KBM-7 (cell line): Measurements from ENCODE around the gene DTX2.
"Not testable (repeated sequence)": the region's sequence is repeated elsewhere in the genome, so short reads cannot be mapped to it uniquely, and the experiment has no call there.

Experiments used
- DNase-seq: peaks from one replicate; pipeline ENCODE4 v3.0.0-alpha.2; 2015
- in situ Hi-C: fragments of 300-500 bp; cut with MboI; formaldehyde crosslinking; loops from 2 replicates; pipeline ENCODE4 v1.14.3; 2020; ENCODE audit warnings: low sequenced_read_pairs, low pct_unique_long_range_greater_than_20kb, mixed read lengths

The DTX2 gene

DNA sequence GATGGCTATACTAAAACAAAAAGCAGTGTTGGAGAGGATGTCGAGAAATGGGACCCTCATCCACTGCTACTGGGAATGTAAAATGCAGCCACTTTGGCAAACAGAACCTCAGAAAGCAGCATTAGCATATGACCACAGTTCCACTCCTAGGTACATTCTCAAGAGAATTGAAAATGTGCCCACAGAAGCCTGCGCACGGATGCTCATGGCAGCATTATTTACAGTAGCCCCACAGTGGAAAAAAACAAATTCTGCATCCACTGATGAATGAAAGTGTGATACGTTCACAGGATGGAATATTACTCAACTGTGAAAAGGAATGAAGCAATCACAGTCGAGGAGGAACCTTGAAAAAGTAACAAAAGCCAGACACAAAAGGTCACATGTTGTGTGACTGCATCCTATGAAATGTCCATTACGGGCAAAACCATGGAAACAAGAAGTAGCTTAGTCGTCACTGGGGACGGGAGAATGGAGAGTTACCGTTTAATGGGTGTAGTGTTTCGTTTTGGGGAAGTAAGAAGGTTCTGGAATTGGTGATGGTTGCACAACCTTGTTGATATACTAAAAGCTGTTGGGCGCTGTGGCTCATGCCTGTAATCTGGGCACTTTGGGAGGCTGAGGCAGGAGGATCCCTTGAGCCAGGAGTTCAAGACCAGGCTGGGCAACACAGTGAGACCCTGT lies 46.4 kb downstream of the DTX2 start:
- in situ Hi-C loops = no loop called here
- DNase-seq = peak; percentile 39

DNA sequence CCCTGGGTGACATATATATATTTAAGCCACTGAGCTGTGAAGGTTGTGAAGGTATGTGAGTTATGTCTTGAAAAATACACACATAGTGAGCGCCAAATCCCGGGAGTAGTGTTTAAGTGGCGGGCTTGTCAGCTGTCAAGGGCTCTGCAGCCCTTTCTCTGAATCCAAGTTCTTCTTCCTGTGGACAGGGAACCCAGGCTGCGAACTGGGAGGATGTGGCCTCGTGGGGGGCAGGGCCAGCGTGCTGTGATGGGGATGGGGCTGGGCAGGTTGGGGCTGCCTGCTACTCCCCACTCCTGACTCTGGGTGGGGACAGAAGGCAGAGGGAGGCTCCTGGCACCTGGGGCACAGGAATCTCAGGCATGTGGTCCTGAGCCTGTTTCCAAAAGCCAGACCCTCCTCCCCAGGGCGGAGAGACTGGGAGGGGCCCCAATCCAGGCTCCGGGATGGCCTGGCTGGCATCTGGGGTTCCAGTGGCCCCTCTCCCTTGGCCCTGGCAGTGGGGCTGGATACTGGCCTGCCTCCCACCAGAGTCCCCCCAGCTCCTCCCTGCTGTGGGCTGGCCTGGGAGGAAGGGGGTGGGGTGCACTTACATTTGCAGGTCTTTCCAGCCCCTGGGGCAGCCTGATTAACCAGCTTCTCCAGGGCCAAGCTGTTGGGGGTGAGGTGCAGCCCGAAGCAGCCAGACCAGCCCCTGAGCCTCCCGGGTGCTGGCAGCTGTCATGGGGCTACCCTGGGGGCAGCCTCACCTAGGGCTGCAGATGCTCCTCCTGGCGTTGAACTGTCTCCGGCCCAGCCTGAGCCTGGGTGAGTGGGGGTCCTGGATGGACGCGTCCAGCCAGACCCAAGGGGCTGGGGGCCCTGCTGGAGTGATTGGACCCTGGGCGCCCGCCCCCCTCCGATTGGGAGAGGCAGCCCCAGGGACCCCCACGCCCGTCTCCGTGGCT lies 48.7 kb downstream of the DTX2 start, which contains the start of gene UPK3B:
Gene UPK3B, plus strand, starts transcription at position 622 of the 947 bp plus-strand sequence. Its CDS starts 101 bp downstream, at position 723.
- in situ Hi-C loops = no loop called here
- DNase-seq = no peak

DNA sequence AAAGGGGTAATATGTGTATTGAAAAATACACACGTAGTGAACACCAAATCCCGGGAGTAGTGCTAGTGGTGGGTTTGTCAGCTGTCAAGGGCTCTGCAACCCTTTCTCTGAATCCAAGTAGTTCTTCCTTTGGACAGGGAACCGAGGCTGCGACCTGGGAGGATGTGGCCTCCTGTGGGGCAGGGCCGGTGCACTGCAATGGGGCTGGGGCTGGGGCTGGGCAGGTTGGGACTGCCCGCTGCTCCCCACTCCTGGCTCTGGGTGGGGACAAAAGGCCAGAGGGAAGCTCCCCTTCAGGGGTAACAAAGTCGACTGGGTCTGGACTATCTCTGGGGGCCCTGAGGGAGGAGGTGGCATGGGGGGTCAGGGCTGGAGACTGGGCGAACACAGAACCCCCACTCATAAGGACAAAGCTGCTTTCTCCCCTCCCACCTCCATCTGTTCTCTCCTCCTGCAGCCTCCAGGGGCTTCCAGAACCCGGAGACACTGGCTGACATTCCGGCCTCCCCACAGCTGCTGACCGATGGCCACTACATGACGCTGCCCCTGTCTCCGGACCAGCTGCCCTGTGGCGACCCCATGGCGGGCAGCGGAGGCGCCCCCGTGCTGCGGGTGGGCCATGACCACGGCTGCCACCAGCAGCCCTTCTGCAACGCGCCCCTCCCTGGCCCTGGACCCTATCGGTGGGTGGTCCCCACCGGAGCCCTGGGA lies 49.8 kb downstream of the DTX2 start:
- DNase-seq, in situ Hi-C loops: not testable (repeated sequence)

DNA sequence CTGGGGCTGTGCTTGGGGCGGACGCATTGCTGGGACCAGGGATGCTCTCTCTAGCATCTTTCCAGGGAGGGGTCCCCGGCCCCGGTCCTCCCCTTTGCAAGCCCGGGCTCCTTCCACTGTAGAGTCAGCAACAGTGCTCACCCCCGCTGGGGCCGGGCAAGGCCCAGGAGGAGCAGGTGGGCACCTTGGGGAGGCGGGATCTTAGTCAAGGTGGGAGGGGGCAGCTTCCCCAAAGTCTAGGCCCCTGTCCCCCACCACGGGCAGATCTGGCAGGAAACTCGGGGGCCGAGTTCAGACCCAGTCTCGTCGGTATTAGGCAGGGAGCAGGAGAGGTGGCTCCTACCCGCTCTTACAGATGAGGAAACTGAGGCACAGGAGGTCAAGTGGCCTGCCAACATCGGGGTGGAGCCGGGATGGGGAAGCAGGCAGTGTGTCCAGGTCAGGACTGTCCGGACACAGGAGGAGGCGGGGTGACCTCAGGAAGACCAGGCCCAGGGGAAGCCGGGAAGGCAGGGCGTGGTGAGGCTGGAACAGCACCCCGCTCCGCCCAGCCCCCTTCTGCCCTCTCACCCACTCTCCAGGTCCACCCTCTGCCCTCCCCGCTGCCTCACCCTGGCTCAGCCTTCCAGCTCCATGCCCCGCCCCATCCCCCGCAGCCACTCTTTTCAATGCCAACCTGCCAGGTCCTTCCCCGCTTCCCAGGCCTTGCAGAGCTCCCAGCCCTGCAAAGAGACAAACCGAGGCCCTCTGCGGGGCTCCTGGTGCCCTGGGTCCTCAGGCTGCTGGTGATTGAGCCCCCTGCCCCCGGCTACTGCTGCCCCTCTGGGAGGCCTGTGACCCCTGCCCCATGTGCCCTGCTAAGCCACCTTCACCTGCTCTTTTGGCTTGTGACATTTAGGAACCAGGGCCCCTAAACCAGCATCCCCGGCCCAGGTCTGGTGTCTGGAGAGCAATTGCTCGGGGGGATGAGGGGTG lies 50.7 kb downstream of the DTX2 start:
- DNase-seq, in situ Hi-C loops: not testable (repeated sequence)

DNA sequence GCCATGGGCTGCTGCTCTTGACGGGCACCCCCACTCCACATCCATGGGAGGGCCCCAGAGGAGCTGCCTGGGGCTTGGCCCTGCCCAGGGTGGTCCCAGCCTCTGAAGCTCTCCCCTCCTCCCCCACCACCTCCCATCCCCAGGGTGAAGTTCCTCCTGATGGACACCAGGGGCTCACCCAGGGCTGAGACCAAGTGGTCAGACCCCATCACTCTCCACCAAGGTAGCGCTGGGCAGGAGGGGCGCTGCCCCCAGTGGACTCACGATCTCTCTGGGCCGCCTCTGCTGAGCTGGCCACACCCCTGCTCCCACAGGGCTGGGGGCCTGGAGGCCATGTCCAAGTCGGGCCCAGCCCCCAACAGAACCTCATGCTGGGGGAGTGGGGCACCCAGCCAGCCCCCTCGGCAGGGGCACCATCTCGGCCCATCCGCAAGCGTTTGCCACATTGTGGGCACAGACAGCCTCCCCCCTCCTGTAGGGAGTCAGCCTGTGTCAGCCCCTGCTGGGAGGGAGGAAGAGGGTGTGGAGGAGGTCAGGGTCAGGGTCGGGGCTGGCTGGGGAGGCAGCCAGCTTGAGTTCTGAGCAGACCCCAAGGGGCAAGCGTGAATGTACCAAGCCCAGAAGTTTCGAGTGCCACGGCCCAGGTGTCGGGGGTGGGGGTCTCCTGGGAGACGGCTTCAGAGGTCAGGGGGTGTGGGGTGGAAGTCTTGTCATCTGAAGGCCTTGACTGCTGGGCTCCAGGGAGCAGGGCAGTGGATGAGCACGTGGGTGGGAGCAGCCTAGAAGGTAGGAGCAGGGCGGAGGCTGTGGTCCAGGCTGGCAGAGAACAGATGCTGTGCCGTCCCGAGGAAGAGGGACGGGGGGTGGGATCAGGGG lies 51.7 kb downstream of the DTX2 start:
- in situ Hi-C loops = no loop called here
- no peak for DNase-seq

DNA sequence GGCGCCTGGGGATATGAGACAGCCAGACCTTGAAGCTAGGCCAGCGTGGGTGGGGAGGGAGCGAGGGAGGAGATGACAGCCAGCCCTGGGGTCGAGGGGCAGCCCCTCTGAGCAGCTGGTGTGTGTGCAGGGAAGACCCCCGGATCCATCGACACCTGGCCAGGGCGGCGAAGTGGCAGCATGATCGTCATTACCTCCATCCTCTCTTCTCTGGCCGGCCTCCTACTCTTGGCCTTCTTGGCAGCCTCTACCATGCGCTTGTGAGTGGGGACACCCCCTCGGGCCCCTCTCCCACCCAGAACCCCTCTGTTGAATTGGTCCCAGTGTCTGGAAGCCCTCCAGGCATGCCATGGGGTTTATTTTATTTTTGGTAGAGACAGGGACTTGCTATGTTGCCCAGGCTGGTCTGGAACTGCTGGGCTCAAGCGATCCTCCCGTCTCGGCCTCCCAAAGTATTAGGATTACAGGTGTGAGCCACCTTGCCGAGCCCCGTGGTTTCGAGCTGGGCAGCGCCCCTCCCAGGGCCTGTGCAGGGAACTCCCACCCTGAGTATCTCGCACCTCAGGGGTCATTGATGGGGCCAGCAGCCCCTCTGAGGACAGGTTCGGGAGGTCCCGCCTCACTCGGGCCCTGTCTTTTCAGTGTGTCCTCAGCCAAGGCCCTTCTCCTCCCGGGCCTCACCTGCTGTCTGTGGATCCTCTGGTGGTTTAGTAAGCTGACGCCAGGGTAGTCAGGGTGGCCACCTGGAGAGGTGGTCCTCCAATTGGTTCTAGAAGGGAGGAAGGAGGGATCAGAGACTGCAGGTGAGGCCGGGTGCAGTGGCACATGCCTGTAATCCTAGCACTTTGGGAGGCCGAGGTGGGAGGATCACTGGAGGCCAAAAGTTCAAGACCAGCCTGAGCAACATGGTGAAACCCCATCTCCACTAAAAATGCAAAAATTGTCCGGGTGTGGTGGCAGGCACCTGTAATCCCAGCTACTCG lies 52.6 kb downstream of the DTX2 start:
- DNase-seq = no peak
- in situ Hi-C loops = no loop called here

DNA sequence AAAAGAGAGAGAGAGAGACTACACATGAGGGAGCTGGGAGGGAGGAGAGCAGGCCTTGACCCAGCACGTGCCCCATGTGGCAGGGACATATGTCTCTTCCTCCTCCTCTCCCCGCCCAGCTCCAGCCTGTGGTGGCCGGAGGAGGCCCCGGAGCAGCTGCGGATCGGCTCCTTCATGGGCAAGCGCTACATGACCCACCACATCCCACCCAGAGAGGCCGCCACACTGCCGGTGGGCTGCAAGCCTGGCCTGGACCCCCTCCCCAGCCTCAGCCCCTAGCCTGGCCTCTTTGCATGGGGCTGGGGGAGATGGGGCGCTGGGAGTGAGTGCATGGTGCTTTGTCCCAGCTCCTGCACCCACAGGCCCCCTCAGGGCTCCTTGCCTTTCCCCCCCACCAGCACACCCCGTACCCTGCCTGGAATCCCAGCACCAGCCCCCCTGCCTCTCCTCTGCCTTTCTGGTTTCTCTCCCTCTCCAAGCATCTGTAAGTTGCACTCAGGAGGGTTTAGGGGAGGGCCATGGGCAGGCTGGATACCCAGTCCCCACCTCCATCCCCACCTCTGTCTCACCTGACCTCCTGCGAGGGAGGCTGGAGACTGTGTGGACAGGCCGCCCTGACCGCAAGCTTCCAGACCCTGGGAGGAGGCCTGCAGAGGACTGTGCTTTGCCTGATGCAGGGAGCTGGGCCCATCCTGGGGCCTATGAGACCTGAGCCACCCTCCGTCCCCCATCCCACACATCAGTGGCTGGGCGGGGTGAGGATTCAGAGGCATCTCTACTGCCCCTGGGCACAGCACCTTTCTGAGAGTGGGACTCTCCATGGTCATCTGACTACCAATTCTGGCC lies 53.6 kb downstream of the DTX2 start:
- in situ Hi-C loops = no loop called here
- DNase-seq = no peak

DNA sequence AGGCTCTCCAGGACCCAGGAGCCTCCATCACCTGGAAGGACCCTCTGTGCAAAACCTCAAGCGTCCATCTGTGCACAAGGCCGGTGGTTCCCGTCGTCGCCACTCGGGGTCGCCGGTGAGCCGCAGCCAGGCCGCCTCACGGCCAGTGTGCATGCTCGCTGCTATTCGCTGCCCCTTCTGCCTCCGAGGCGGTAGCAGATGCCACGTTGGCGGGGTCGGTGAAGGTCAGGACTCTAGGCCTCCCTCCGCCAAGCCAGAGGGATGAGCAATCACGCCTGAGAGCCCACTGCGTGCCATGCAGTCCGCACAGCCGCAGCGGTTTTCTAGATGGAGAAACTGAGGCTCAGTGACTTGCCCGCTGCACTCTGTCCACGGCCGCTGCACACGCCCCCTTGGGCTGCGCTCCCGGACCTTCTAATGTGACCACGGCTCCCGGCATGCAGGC lies 54.5 kb downstream of the DTX2 start:
- in situ Hi-C loops = no loop called here
- DNase-seq = peak; percentile 71

DNA sequence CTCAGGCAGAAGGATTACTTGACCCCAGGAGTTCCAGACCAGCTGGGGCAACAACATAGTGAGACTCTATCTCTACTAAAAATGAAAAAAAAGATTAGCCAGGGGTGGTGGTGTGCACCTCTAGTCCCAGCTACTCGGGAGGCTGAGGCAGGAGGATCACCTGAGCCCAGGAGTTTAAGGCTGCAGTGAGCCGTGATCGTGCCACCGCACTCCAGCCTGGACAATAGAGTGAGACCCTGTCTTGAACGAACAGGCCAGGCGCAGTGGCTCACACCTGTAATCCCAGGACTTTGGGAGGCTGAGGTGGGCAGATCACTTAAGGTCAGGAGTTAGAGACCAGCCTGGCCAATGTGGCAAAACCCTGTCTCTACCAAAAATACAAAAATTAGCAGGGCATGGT lies 55.4 kb downstream of the DTX2 start:
- in situ Hi-C loops = not testable (repeated sequence)

DNA sequence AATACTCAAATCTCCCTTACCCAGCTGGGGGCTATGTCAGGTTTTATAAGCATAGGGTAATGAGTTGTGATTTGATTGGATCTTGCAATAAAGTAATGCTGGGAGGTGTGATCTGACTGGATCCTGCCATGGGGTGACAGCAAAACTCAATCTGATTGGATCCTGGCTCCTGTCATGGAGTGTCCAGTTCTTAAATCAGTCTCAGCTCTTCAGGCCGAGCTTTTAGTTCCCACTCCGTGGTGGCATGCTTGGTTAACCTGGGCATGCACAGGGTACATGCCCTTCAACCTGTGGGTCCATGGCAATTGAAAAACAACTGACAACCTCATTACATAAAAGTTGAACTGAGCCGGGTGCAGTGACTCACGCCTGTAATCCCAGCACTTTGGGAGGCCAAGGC lies 64.7 kb downstream of the DTX2 start:
- in situ Hi-C loops, DNase-seq: not testable (repeated sequence)

More for the DNA sequence above, 55.4 kb downstream of the DTX2 start:
- DNase-seq = not testable (repeated sequence)

DNA sequence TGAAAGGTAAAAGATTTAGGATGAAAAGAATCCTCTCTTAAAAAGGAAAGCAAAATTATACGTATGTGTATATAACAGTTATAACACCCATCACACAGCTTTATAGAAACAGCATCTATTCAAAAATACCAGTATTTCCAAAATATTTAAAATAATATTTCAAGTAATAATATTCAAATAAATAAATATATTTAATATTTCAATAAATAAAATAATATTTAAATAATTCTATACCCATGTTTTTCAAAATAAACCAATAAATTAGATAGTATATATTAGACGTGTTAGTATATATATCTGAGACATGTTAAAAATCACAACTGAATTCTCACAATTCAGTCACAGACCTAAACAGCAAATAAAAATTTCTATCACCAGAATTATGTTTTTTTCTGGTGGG lies 70.1 kb downstream of the DTX2 start:
- DNase-seq, in situ Hi-C loops: not testable (repeated sequence)

DNA sequence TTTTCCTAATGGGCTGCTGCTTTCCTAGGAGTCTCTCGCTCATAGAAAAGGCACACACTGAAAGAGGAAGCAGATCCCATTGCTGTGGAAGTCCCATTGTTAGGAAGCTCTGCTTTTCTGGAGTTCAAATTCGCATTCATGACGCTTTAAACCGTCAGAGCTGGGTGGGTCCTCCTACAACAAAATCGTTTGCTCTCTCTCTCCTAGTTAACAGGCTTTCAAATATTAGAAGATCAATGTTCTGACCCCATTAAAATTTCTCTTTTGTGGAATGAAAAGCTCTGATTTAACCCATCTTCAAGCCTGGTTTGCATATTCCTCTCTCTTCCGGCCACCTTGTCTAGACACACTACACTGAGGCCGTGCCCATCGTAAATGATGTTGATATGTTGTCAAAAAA lies 81.7 kb downstream of the DTX2 start, which contains the start of gene SPDYE16:
Gene SPDYE16, minus strand, starts transcription at position 101 of the 400 bp plus-strand sequence. CDS start 1,838 bp downstream, outside the sequence.
- DNase-seq, in situ Hi-C loops: not testable (repeated sequence)

DNA sequence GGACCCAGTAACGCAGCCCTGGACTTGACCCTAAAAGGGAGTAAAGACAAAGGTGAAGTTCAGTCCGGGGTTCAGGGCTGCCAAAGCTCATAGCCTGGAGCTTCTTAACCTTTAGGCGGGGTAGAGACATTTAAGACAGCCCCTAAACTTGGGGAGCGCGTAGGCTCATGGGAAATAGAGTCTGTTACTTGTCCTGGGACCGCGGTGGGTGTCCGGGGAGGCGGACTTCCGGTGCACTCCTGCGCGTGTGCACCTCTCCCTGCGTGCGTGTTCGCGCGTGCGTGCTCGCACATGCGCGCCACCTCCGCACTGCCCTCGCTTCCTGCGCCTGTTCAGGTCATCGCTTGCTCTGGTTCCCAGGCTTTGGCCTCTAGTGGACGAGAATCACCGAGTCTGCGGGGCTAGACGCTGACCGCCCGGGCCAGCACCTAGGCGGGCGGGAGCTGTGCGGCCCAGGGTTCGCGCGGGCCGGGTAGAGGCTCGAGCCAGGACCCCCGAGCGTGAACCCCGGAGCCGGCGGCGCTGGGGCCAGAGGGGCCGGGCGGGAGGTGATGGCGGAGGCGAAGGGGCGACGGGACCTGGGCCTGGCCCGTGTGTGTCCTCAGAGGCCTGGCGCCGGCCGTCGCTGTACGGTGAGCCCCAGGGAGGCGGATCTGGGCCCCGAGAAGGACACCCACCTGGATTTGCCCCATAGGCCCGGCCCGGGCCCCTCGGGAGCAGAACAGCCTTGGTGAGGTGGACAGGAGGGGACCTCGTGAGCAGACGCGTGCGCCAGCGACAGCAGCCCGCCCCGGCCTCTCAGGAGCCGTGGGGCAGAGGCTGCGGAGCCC lies 87.7 kb downstream of the DTX2 start:
- in situ Hi-C loops = not testable (repeated sequence)
- peak; percentile 95 for DNase-seq

DNA sequence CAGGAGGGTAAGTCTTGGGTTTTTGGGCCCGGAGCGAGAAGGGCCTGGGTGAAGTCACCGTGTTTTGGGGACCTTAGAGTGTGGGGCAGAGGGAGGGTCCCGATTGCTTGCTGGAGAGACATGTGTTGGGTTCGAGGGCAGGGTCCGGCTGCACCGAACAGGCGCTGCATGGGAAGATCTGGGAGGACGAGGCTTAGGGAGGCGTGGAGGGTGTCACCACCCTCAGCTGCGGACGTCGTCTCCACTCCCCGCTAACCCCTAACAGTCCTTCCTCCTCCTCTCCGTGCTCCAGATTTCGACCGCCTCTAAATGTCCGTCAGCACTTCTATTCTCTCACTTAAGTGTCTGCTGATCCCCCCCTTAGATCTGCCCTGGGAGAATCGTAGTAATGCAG lies 88.3 kb downstream of the DTX2 start:
- DNase-seq, in situ Hi-C loops: not testable (repeated sequence)

DNA sequence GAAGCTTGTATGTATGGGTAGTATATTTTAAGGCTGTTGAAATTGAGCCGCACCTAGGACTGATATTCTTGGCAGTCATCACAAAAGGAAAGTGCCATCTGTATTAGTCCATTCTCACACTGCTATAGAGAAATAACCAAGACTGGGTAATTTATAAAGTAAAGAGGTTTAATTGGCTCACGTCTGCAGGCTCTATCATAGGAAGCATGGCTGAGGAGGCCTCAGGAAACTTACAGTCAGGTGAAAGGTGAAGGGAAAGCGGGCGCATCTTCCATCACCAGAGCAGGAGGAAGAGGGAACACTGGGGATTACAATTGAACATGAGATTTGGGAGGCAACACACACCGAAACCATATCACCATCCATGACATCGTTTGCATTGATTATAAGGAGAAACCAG lies 90.5 kb downstream of the DTX2 start:
- in situ Hi-C loops = not testable (repeated sequence)

More for the DNA sequence above, 90.5 kb downstream of the DTX2 start:
- DNase-seq = not testable (repeated sequence)
